Stimulated activated naive B cell treated with anti-CD40 and anti-IgM and Interleukin-4, amounts not matched to agents 10 μg/mL and 1 μg/mL and 100 μg/mL, for 72 hours (primary cell): ENCODE results near the gene WHRN.
A peak's percentile ranks its signal among the peaks of the same experiment; 100 is the strongest.

Source experiments
- ATAC-seq, 2 donors: fragments of 150-1000 bp; cut with Tn5 transposase; replicated peaks; 2 replicates each; pipeline ENCODE4 v1.10.0; 2021; ENCODE audit warnings: moderate library complexity in 1 of 2
- DNase-seq: peaks from one replicate; pipeline ENCODE4 v3.0.0; 2021
- H3K27ac Mint-ChIP-seq: one replicate; pipeline ENCODE4 v1.8.0; 2022; ENCODE audit warnings: mild to moderate bottlenecking, mixed read lengths
- H3K27me3 Mint-ChIP-seq, 2 donors: one replicate each; pipeline ENCODE4 v1.8.0; 2022; ENCODE audit warnings: mixed read lengths in 2 of 2
- H3K36me3 Mint-ChIP-seq, 2 donors: one replicate each; pipeline ENCODE4 v1.8.0; 2022; ENCODE audit warnings: mixed read lengths in 2 of 2, mild to moderate bottlenecking in 1 of 2
- H3K4me1 Mint-ChIP-seq, 2 donors: one replicate each; pipeline ENCODE4 v1.8.0; 2022; ENCODE audit warnings: mixed read lengths in 2 of 2, mild to moderate bottlenecking in 1 of 2
- H3K4me3 Mint-ChIP-seq, 2 donors: one replicate each; pipeline ENCODE4 v1.8.0; 2022; ENCODE audit warnings: mild to moderate bottlenecking in 2 of 2, mixed read lengths in 2 of 2, moderate library complexity in 1 of 2
- H3K9me3 Mint-ChIP-seq, 2 donors: one replicate each; pipeline ENCODE4 v1.8.0; 2022; ENCODE audit warnings: mixed read lengths in 2 of 2, mild to moderate bottlenecking in 1 of 2

WHRN gene

DNA sequence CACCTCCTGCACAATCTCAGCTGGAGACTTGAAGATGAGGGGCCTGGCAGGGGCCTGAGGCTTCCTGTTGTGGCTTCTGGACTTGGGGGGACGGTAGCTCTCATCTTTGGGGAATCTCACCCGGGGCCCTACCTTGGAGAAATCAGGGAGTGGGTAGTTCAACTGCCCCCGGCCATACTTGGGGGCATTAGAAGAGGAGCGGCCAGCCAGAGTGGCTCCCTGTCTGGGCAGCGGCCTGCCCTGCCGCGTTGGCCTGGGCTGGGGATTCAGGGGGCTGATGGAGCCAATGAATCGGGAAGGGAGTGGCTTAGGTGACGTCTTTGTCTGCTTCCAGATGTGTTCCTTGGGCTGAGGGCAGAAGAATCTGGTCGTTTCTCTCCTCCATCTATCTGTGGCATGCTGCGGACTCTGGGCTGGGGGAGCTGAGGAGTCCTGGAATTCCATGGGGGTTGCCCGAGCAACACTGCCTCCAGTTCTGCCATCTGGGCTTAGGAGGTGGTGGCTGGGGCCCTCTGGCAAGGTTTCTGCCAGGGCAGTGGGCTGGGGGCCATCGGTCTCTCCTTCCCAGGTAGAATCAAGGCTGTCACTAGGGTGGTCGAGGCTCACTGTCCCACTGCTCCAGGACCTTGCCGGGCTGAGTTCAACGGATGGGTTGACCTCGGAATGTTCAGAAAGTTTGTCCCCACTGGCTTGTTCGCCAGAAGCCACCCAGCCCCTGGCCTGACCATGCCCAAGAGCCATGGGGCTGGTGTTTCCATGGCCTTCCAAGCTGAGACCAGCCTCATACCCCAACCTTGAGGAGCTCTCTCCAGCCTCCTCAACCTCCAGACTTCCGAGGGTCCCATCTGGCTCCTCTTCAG, 128.5 kb downstream of the WHRN start:
- Mint-ChIP-seq H3K4me1 (peaks cover 56 to 91% of the 10 kb centered on the region in 2 donors), H3K9me3 (no peaks in the 10 kb centered on the region), H3K36me3 (peaks cover 62 to 75% of the 10 kb centered on the region in 2 donors), H3K27me3 (no peaks in the 10 kb centered on the region), H3K27ac (peak overlapping the region; percentile 81), H3K4me3 (peak overlapping the region in 1 of 2 donors; percentile 17)
- ATAC-seq (no peak), DNase-seq (no peak)

DNA sequence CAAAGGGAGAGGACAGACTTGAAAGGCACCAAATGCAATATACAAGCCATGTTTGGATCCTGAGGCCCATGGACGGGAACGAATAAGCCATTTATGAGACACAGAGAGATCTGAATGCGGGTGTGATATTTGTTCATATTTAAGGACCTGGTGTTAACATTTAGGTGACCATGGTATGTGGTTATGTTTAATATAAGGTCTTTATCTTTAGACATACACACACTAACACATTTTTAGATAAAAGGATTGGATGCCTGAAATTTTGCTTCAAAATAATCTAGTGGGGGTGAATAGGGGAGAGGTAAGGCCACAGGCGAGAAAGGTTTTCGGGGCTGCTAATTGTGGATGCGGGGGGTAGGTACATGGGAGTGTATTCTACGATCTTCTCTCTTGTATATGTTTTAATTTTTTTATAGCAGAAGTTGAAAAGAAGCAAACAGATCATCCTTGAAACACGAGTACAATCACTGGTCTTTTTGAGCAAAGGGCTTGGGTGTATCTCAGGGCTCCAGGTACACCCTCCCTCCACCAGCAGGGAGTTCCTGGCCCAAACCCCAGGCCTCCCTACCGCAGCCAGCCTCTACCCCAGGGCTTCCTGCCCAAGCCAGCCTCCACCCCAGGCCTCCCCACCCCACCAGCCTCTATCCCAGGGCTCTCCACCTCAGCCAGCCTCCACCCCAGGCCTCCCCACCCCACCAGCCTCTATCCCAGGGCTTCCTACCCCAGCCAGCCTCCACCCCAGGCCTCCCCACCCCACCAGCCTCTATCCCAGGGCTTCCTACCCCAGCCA, 129.7 kb downstream of the WHRN start:
- H3K27me3 Mint-ChIP-seq = no peaks in the 10 kb centered on the region
- no peaks in the 10 kb centered on the region for H3K9me3 Mint-ChIP-seq
- H3K36me3 Mint-ChIP-seq = peaks cover 71 to 80% of the 10 kb centered on the region in 2 donors
- ATAC-seq (no peak), DNase-seq (no peak)
- H3K4me3 Mint-ChIP-seq = no peak overlapping the region
- H3K27ac Mint-ChIP-seq = peak overlapping the region; percentile 97
- peaks cover 64 to 94% of the 10 kb centered on the region in 2 donors for H3K4me1 Mint-ChIP-seq

DNA sequence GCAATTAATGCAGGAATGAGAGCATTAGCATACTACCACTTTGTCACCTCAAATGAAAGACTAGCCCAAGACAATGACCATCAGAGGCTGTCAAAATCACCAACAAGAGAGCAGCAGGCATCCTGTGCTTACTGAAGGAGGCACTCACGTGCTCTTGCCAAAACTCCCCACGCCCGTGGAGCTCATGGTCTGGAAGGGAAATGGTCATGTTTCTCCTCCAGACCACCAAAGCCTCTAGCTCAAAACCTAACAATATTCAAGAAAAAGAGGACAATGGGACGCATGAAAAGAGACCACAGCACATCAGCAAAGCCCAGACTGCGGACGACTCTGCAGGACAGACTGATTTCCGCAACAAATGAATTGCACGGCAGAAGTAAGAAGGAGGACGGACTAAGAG, 130.3 kb downstream of the WHRN start:
- Mint-ChIP-seq H3K4me3 (peak overlapping the region in 1 of 2 donors; percentile 3), H3K27me3 (no peaks in the 10 kb centered on the region), H3K9me3 (no peaks in the 10 kb centered on the region), H3K36me3 (peaks cover 72 to 80% of the 10 kb centered on the region in 2 donors), H3K4me1 (peaks cover 67 to 97% of the 10 kb centered on the region in 2 donors), H3K27ac (peak overlapping the region; percentile 97)
- ATAC-seq (no peak), DNase-seq (no peak)

DNA sequence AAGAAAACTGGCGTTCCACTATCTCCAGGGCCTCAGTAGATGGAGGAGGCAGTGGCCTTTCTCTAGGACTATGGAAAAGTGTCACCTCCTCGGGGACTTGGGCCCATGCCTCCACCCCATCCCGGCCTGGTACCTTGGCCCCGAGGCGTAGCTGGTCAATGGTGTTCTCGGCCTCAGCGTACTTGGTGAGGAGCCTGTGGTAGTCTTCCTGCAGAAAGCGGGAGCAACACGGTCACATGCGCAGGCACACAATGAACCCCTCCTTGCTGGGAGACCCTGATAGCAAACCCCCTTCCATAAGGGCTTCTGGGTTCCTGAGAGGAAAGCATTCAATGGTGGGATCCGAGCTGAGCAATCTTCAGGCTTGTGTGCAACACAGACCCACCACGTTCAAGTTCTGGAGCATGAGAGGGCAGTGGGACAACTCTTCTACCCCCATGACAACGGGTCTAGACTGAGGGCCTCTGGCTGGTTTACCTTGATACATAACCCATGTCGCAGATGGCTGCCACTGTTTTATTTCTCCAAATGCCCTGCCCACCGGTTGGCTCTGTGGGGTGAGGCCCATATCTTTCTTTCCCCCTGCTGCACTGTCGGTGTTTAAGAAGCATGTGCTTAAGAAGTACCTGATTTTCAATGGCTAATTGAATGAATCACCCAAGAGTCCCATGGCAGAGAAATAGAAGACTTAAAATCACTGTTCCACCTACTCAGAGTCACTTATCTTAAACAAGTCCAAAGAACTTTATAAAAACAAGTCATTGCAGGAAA, 131.1 kb downstream of the WHRN start:
- peak overlapping the region in 1 of 2 donors; percentile 46 for H3K4me3 Mint-ChIP-seq
- peak overlapping the region; percentile 97 for H3K27ac Mint-ChIP-seq
- H3K9me3 Mint-ChIP-seq = peaks cover 2 to 5% of the 10 kb centered on the region in 2 donors
- H3K4me1 Mint-ChIP-seq = peaks cover 74 to 97% of the 10 kb centered on the region in 2 donors
- no peaks in the 10 kb centered on the region for H3K27me3 Mint-ChIP-seq
- ATAC-seq (no peak), DNase-seq (no peak)
- H3K36me3 Mint-ChIP-seq = peaks cover 77 to 87% of the 10 kb centered on the region in 2 donors

DNA sequence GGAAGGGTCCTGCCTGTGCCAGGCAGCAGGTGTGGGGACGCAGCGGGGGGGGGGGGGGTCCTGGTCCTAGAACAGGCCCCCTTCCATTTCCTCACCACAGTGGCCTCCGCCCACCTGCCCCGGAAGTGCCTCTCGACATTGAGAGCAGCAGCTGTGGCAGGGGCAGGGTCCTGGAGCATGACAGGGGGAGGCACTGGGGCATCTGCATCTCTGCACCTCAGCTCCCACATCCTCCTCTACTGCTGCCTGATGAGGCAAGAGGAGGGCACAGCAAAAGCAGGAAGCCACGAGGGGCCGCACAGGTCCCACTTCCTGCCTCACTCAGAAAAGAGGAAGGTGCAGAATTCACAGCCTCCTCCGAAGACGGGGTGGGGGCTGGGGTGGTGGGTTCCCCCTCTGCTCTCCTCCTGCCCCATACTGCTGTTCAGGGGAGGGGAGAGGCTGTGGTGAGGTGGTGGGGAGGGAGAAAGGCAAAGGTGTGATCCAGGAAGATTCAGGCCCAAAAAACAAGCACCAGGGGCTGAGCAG, 132.3 kb downstream of the WHRN start:
- Mint-ChIP-seq H3K27me3 (no peaks in the 10 kb centered on the region), H3K36me3 (peaks cover 72 to 83% of the 10 kb centered on the region in 2 donors)

DNA sequence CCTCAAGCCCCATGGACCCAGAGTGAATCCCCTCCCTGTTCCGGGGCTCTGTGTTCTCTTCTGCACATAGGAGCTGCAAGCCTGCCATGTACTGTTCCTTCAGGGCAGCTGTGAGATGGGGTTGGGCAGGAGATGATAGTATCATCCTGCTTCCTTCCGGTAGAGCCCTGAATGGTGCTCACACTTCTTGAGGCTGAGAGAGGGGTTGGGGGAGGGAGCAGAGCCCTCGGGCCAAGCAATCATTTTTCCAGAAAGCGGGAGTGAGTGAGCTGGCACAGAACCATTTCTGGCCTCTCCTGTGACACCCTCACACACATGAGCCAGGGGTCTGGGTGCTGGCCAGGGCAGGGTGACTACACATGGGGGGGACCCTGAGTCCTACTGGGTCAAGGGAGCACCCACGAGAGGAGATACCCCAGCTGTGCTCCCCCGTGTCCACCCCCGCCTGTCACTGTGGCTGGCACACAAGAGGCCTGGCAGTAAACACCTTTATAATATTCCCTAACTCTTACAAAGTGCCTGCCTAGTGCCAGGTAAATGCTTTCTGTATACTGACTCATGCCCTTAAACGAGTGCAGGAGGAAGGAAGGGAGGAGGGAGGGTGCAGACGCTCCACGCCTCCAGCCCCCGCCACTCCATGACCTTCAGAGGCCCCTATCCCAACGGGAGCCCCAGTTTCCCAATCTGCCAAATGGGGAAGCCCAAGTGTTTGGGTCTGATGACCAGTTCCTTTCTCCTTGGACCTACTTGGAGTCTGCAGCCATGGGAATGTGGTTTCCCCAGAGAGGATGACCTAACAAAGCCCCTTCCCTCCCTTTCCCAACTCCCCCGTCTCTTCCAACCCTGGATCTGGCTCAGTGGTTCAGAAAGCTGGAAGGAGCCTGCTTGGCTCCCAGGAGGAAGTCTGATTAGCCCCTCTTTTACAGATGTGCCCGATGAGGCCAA, 133.0 kb downstream of the WHRN start:
- peak in 1 of 2 donors; percentile 17 for ATAC-seq
- H3K9me3 Mint-ChIP-seq = peaks cover 2 to 5% of the 10 kb centered on the region in 2 donors
- peak overlapping the region; percentile 66 to 73 for H3K4me3 Mint-ChIP-seq
- H3K27ac Mint-ChIP-seq = peak overlapping the region; percentile 97
- peaks cover 72 to 94% of the 10 kb centered on the region in 2 donors for H3K4me1 Mint-ChIP-seq
- no peaks in the 10 kb centered on the region for H3K27me3 Mint-ChIP-seq
- DNase-seq = no peak
- H3K36me3 Mint-ChIP-seq = peaks cover 74 to 83% of the 10 kb centered on the region in 2 donors

More for the DNA sequence above, 132.3 kb downstream of the WHRN start:
- Mint-ChIP-seq H3K9me3 (peaks cover 2 to 5% of the 10 kb centered on the region in 2 donors), H3K27ac (peak overlapping the region; percentile 97), H3K4me3 (peak overlapping the region; percentile 66 to 73), H3K4me1 (peaks cover 71 to 94% of the 10 kb centered on the region in 2 donors)
- DNase-seq = peak; percentile 91
- ATAC-seq = peak; percentile 97 to 98

DNA sequence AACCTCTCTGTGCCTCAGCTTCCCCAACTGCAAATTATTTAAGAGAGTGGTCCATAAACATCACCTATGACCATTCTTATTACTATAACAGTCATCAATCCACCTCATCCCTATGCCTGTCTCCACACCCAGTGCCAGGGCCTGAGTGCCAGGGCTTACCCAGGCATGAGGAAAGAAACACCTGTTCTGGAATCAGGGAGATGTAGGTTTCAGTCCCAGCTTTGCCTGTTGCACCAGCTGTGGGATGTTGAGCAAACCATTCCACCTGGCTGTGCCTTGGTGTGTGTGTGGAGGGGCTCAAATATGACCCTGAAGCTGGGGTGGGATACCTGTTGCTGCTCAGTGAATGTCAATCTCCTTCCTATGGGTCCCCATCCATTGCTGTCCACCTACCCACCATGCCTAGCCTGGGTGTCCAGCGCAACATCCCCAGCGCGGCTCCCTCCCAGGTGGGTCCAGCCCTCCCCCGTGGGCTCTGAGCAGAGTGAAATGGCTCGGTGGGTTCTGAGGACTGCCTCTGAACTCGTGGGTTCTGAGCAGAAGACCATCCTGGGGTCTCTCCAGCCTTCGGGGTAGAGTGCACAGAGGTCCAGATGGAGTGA, 133.8 kb downstream of the WHRN start:
- peak overlapping the region; percentile 97 for H3K27ac Mint-ChIP-seq
- DNase-seq = no peak
- H3K27me3 Mint-ChIP-seq = no peaks in the 10 kb centered on the region
- ATAC-seq = no peak
- peaks cover 2 to 5% of the 10 kb centered on the region in 2 donors for H3K9me3 Mint-ChIP-seq
- H3K4me3 Mint-ChIP-seq = peak overlapping the region; percentile 66 to 73
- peaks cover 72 to 84% of the 10 kb centered on the region in 2 donors for H3K36me3 Mint-ChIP-seq
- peaks cover 72 to 94% of the 10 kb centered on the region in 2 donors for H3K4me1 Mint-ChIP-seq

DNA sequence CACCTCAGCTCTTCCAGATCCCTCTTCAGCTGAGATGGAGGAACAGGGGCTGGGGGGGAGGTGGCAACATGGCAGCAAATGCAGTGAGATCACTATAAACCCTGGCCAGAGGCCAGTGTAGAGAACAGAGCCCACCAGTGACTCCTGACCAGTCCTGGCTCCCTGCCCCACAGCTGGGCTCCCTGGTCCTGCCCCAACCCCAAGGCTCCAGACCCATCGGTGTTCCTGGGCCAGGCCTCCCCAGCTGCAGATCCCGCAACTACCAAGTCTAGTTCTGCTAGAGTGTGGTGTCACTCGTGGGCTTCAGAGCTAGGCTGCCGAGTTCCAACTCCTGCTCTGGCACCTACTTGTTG, 134.3 kb downstream of the WHRN start:
- peak overlapping the region in 1 of 2 donors; percentile 66 for H3K4me3 Mint-ChIP-seq
- no peaks in the 10 kb centered on the region for H3K27me3 Mint-ChIP-seq
- peaks cover 76 to 97% of the 10 kb centered on the region in 2 donors for H3K4me1 Mint-ChIP-seq
- H3K36me3 Mint-ChIP-seq = peaks cover 71 to 85% of the 10 kb centered on the region in 2 donors
- DNase-seq (no peak), ATAC-seq (no peak)
- H3K9me3 Mint-ChIP-seq = peaks cover 2 to 5% of the 10 kb centered on the region in 2 donors
- peak overlapping the region; percentile 97 for H3K27ac Mint-ChIP-seq

DNA sequence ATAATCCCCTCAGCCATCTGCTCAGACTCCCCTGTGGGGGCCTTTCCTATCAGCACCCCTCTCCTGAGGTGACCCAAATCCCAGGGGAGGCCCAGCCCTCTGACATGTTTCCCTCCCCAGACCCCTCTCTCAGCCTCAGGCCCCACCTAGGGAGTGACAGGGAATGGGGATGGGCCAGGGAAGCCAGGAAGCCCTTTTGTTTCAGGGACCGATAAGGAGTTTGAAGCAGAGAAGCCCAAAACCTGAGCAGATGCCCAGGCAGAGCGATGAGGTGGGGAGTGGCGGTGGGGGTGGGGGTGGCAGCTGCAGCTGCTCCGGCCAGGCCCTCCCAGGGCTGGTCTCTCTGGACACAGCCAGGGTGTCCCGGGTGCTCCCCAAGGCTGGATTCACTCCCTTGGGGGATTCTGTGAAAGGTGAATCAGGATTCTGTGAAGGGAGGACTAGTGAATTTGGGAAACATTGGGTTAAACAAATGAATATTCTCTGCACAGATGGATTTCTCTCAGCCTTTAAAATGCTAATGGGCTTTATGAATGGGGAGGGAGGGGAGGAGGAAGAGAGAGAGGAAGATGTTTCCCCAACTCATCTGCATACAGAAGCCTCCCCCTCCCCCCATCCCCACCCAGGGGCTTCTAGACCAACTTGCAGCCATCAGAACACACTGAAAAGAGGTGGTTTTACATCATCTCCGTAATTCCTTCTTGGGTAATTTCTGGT, 134.9 kb downstream of the WHRN start:
- ATAC-seq (no peak), DNase-seq (no peak)
- peaks cover 76 to 97% of the 10 kb centered on the region in 2 donors for H3K4me1 Mint-ChIP-seq
- H3K36me3 Mint-ChIP-seq = peaks cover 69 to 84% of the 10 kb centered on the region in 2 donors
- no peaks in the 10 kb centered on the region for H3K27me3 Mint-ChIP-seq
- H3K9me3 Mint-ChIP-seq = peaks cover 2 to 5% of the 10 kb centered on the region in 2 donors
- H3K27ac Mint-ChIP-seq = peak overlapping the region; percentile 97
- H3K4me3 Mint-ChIP-seq = peak overlapping the region in 1 of 2 donors; percentile 37

DNA sequence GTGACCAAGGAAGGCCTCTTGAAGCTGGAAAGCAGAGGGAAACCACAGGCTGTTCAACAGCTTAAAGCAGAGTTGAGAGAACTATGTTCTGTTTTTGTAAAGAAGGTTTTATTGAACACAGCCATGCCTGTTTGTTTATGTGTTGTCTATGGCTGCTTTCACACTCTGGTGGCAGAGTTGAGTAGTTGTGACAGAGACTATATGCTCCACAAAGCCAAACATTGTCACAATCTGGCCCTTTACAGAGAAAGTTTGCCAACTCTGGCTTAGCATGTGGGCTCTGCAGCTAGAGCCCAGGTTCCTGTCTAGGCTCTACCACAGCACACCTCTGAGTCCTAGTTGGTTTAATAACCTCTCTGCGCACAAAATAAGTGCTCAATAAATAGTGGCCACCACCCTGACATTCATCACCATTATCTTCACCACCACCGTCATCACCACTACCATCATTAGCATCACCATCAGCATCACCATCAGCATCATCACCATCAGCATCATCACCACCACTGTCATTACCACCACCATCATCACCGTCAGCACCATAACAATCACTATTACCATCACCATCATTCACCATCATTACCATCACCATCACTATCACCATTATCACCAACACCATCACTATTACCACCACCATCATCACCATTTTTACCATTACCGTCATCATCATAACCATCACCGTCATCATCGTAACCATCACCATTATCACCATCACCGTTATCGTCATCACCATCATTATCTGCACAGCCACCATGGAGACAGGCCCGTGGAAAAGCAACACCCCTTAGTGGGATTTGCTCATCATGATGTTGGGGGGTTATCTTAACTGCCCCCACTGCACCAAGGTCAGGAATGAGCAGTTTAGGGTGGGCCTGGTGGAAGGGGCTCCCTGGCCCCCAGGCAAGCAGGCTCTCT, 135.8 kb downstream of the WHRN start:
- no peak for DNase-seq
- Mint-ChIP-seq H3K9me3 (peaks cover 6 to 10% of the 10 kb centered on the region in 2 donors), H3K27ac (peak overlapping the region; percentile 90), H3K4me1 (peaks cover 72 to 94% of the 10 kb centered on the region in 2 donors), H3K4me3 (peak overlapping the region in 1 of 2 donors; percentile 42), H3K27me3 (no peaks in the 10 kb centered on the region), H3K36me3 (peaks cover 67 to 81% of the 10 kb centered on the region in 2 donors)
- no peak for ATAC-seq
